Measurements from ENCODE around the gene PTPRD.

Gene PTPRD

DNA sequence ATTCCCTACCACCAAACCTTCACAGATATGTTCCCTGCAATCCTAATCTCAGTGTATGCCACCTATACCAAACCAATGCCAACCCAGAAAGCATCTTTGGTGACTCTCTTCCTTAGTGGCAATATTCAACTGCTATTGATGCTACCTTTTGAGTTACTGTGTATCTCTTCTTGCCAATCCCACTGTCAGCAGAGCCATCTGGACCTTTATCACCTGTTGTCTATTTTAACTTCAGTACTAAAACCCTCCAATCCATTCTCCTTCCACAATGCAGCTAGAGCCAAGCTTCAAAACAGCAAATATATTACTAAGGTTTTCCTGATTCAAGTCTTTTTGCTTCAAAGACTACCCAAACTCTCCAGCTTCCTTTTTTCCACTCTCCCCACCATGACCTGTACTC is 2036.1 kb downstream of the PTPRD start:
- DNase-seq (ENCODE audit: low spot score): no peak

DNA sequence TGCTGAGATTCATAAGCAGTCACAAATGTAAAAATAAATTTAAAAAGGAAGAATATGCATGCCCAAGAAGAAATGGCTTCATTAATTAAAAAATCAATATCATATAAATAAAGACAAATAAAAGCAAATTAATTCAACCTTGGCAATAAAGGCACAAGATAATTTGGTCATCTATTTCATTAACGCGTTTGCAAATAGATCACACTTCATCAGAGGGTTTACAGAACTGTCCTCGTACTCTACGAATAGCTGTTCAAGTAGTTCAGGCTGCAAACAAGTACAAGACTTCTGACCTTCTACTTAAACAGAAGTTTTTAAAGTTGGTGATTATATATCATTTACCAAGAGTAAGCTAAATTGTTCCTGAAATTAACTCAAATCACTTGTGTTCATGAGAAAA is 2038.0 kb downstream of the PTPRD start:
- DNase-seq (ENCODE audit: low spot score): no peak

GRCh38 chr9:8572209-8572608 is 2040.6 kb downstream of the PTPRD start:
- DNase-seq (ENCODE audit: low spot score): no peak

DNA sequence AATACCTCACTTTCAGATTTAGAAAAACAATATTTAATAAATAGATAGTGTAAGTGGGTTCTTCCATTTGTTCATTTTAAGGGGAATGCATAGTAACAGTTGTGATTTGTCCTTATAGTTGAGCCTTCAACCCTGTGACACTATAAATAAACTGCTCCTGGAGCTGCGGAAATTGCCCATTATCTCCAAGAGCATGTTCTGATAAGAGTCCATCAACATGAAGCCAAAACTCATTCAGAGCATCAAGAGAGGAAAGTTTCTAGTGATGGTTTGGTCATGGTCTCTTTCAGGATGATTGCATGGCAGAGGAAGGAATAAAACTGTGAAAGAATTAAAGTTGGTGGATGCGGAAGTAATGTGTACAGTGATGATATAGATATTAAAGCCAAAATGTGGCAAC is 2041.2 kb downstream of the PTPRD start:
- no peak for DNase-seq (ENCODE audit: low spot score)

DNA sequence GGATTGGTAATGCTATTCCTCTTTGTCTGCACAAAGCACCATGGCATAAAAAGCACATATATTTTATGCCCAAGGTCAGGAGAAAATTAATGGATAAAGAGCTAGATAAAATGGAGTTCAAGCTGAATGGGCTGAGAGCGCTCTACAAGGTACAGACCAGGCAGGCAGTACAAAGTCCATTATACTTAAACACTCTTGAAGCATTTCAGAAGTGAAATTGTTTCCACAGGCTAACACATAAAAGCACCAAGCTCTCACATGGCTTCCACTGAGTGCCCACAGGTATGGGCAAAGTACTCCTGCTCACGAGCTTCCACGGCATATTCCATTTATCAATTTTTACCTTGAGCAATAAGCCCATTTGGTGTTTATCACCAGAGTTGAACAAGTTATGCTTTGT is 2042.0 kb downstream of the PTPRD start:
- DNase-seq (ENCODE audit: low spot score): no peak

DNA sequence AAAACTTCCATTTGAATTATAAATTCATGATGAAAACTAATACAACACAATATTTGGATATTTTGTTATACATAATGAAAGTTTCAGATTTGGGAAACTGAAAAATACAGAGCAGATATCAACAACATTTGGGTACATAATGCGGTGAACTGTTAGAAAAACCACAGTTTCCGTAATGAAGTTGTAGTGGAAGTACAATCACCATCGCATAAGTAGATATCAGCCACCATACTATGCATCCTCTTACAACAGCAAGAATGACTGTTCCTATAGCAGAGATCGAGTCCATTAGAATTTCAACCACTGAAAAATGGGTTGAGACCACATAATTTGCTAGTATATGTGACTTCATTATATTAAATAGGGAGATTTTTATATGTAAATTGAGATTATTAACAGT is 2043.0 kb downstream of the PTPRD start:
- no peak for DNase-seq (ENCODE audit: low spot score)

DNA sequence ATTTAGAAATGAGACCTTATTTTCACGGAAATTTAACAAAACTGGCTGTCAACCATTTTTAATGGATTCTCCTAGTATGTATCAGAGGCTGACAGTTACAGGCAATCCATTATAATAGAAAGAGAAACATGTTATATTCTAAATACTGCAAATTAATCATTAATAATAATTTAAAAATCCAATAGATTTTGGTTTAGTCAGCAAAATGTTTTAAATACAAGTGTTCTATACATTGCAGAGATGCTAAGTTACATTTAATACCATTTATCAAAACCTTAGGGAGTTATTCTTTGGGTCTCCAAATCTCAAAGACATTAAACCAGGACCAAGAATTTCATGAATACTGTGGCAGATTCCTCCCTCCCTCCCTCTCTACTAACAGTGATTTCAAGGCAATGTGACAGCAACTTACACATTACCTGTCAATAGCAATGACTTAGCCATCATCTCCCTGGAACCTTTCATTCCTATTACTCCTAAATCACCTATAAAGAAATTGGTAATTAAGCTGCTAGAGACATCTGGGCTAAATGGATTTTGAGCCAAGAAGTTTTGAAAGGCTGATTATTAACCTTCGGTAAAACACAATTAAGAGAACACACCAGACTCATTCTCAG is 2044.7 kb downstream of the PTPRD start:
- no peak for DNase-seq (ENCODE audit: low spot score)

DNA sequence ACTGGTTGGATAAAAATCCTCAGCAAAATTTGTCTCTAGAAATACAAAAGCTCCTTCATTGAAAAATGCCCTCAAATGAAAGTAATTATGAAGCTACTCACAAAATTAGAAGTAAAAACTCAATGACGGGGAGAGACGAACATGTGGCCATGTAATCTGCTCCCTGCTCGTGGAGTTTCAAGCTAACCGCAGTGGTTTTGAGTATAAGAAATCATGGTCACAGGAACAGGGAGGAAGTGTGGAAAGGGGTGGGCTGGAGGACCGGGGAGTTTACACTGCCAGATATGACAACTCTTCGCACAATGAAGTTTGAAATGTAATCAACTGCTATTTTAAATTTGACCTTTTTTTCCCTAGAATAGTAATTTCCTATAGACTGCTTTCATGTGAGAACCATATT is 2047.8 kb downstream of the PTPRD start:
- DNase-seq (ENCODE audit: low spot score): no peak

GRCh38 chr9:8560560-8561525 is 2052.0 kb downstream of the PTPRD start:
- DNase-seq (ENCODE audit: low spot score): no peak

GRCh38 chr9:8558176-8558575 is 2054.6 kb downstream of the PTPRD start:
- no peak for DNase-seq (ENCODE audit: low spot score)

DNA sequence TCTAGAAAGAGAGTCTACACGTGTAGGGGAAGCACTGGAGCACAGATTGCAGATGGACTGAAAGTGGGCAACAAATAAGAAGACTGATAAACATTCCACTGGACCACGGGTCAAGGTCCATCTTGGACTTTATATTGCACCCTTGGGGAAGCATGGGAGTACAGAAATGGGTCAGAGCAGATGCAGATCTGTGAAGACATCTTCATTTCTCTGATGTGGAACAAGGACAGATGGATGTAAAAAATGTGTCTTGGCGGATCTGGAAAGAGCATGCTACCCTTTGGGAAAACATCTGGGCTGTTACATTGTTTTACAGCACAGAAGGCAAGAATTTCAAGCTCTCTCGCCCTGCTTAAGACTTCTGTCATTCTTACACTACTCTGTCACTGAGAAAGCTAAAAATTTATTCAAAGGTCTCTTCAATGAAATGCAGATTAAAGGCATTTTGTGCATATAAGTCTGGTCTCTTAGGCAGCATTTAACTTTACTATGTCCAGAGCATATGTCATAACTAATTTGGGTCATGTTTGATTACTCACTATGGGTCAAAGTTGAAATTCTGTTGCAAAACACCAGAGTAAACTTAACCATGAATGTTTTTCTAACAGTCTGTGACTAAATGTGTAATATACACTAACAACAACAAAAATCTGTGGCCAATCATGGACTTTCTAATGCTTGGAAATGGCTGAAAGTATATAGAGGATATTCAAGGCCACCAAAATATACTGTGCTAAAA is 2056.9 kb downstream of the PTPRD start:
- no peak for DNase-seq (ENCODE audit: low spot score)

DNA sequence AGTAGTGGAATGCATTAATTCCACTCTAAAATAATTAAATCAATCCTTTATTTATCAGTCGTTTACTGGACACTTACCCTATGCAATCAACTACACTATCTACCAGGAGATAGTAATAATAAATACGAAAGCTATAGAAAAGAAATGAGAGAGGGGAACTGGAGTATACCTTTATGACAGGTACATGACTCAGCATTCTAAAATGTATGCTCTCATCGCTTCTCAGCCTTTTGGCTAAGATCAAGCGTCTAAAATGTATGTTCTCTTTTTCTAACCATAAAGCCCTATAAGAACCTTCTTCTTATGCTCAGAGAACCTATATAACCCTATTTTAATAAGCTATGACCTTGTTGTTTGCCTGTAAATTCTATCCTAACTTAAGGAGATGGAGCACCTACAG is 2059.4 kb downstream of the PTPRD start:
- no peak for DNase-seq (ENCODE audit: low spot score)

GRCh38 chr9:8552732-8553131 is 2060.1 kb downstream of the PTPRD start:
- DNase-seq (ENCODE audit: low spot score): no peak

DNA sequence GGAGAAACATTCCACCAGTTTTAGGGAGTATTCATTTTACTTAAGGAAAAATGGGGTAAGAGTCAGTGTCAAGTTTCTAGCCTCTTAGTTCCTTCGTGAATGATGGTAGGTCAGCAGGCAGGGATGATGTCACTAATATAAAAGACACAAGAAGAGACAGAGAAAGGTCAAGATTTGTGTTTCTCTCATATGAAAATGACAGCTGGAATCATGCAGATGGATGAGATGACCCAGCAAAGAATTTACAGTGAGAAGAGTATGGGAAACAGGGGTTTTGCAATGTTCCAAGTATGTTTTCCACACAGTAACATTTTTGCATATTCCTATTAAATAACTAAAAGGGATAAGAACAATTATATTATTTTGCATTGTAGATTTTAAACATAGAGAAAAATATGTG is 2063.6 kb downstream of the PTPRD start:
- no peak for DNase-seq (ENCODE audit: low spot score)

DNA sequence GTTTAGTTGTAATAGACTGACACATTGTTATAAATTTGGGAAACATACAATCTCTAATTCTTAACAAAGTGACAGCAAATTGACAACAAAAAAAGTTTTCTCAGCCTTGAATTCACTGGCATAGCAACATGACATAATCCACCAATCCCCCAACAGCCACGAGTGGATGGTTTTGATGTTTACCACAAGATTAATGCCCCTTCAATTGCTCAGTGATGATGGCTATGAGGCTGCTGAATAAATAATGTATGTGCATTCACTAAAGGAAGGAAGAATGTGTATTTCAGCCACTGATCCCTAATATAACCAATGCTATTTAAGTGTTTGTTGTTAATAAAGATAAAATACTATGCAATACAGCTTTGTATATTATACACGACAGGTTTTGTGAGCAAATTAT is 2069.6 kb downstream of the PTPRD start:
- DNase-seq (ENCODE audit: low spot score): no peak

- DNase-seq (ENCODE audit: low spot score): no peak
Measured at GRCh38 chr9:8542537-8542936, 2070.3 kb downstream of the PTPRD start.

GRCh38 chr9:8539681-8540197 is 2073.1 kb downstream of the PTPRD start:
- no peak for DNase-seq (ENCODE audit: low spot score)

DNA sequence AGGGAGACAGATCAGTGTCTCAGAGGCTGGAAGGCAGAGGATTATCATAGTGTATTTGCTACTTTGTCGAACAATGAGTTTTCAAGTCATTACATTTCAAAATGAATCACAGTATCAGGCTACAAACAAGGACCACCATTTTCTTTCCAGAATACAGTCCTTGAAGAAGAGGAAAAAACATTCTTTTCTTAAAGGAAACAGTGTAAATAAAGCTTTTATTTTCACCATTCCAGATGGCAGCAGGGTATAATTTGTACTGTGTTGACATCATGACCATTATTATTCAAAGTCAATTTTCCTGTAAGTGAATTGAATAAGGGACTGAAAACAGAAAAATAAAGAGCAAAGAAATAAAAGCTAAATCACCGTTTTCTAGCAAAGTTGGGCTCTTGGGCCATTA is 2076.0 kb downstream of the PTPRD start:
- no peak for DNase-seq (ENCODE audit: low spot score)

- no peak for DNase-seq (ENCODE audit: low spot score)
Measured at GRCh38 chr9:8534828-8535227, 2078.0 kb downstream of the PTPRD start.

DNA sequence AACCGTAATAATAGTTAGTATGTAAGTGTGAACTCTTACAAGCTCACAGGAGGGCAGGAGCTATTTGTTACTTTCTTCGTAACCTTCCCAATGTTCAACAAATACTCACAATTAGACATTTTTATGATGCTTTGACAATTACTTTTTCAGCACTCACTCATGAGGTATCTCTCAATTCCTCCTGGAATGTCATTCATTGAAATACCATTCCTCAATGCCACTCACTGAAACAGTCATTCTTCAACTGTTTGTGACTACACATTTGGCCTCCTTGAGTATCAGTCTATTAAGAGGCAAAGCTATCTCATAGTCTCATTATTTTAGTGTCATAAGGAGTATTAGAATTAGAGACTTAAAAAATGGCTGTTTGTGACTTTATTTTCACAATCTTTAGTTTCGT is 2079.1 kb downstream of the PTPRD start:
- no peak for DNase-seq (ENCODE audit: low spot score)

- DNase-seq (ENCODE audit: low spot score): no peak
Measured at GRCh38 chr9:8531826-8532415, 2080.9 kb downstream of the PTPRD start.

- no peak for DNase-seq (ENCODE audit: low spot score)
Measured at GRCh38 chr9:8521112-8521511, 2091.7 kb downstream of the PTPRD start.

All from CD4-positive, alpha-beta T cell treated with Interleukin-6 at 100 ng/mL for 8 hours (primary cell).